Left lung (tissue), 10 donors: Measurements from ENCODE around the gene XXYLT1. TPM values are rescaled to one million over a fixed set of nuclear protein-coding genes. Genes with fewer than 3 reads are reported as not detected.
A peak's percentile ranks its signal among the peaks of the same experiment; 100 is the strongest.
"Not testable (repeated sequence)": the region's sequence is repeated elsewhere in the genome, so short reads cannot be mapped to it uniquely, and the experiment has no call there.

Experiments
- ATAC-seq: fragments of 200-7000 bp; cut with Tn5 transposase; one replicate; pipeline ENCODE4 v1.9.1; 2020; ENCODE audit warnings: moderate library complexity
- DNase-seq, 4 donors: peaks; one replicate each; pipeline ENCODE4 v3.0.0-alpha.2; 2013 to 2020
- H3K27ac ChIP-seq, 2 donors: fragments of 200-600 bp; sonication (generic) in 1 of 2; one replicate each; pipeline versions ENCODE4 v1.5.0 to v1.8.0; 2020 to 2021
- H3K27me3 ChIP-seq, 2 donors: fragments of 200-600 bp; sonication (generic) in 1 of 2; one replicate each; pipeline versions ENCODE4 v1.5.0 to v1.8.0; 2020 to 2021
- H3K36me3 ChIP-seq, 2 donors: fragments of 200-600 bp; sonication (generic) in 1 of 2; one replicate each; pipeline versions ENCODE4 v1.5.0 to v1.8.0; 2020 to 2021
- H3K4me1 ChIP-seq, 2 donors: fragments of 200-600 bp; one replicate each; pipeline ENCODE4 v1.8.0; 2021
- H3K4me3 ChIP-seq, 2 donors: fragments of 200-600 bp; sonication (generic) in 1 of 2; one replicate each; pipeline versions ENCODE4 v1.5.0 to v1.8.0; 2020 to 2021; ENCODE audit warnings: mild to moderate bottlenecking in 1 of 2
- H3K9me3 ChIP-seq, 2 donors: fragments of 200-600 bp; sonication (generic) in 1 of 2; one replicate each; pipeline versions ENCODE4 v1.5.0 to v1.8.0; 2020 to 2021
- intact Hi-C, 2 donors: fragments of 100-400 bp; cut with DNase I; formaldehyde crosslinking; loops; one replicate each; pipeline versions ENCODE4 v1.11.2 to v1.14.2; 2022
- polyA plus RNA-seq, 6 donors: library from polyadenylated mRNA; unstranded; fragments of 120-200 nt; gene quantifications; one replicate each; pipeline ENCODE4 v1.2.1, GENCODE V29; 2013; ENCODE audit not compliant: insufficient read length in 6 of 6
- total RNA-seq, 2 donors: library from RNA; stranded (reverse); fragmentation: NEBNext Ultra II Directional; extraction: Animal tissue kit (Norgen Biotek cat#: 25700); gene quantifications; one replicate each; pipeline ENCODE4 v1.2.1, GENCODE V29; 2021
- TF ChIP-seq, protein P1 (sequence below), 2 donors: fragments of 200-600 bp; sonication (generic) in 1 of 2; IDR thresholded peaks; one replicate each; pipeline versions ENCODE4 v1.5.0 to v1.8.0; 2021; ENCODE audit warnings: antibody characterized with exemption in 2 of 2
- donor health status: DM: no; HTN: yes; CAD: no.
- donor health status: DM: no; HTN: no; CAD: no.

The XXYLT1 gene
- total and polyA plus RNA-seq, 8 donors: 11.3 to 31.1 (median 25.5) TPM

DNA sequence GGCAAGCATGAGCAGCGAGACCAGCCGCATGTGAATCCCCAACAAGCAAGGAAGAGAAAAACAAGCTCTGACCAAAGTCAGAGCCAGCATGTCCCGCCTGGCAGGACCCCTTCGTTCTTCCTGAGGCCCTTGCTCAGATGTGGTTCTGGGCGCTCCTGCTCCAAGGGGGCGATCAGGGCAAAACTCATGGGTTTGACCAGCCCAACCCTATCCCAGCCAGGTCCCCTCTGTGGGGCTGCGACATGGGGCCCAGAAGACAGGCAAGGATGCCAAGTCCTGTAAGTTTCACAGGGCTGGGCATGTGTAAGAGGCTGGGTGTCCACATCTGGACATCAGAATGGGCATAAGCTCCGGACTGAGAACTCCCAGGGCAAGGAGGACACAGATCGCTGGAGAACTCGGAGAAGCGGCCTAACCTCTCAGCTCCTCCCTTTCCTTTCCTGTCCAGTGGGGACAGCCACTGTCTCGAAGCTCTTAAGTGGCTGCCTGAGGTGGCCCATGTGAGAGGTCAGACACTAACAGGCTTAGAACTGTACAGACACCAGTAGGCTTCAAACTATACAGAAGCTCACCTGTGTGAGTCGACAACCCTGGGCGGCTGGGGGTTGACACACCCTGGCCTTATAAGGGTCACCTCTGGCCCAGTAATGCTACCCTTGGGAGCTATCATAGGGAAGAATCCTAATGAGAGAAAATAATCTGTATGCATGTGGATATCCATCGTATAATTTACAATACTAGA, 48.9 kb downstream of the XXYLT1 start:
- peaks cover 0 to 9% of the 10 kb centered on the region in 2 donors for H3K36me3 ChIP-seq
- TF ChIP-seq, protein P1, sequence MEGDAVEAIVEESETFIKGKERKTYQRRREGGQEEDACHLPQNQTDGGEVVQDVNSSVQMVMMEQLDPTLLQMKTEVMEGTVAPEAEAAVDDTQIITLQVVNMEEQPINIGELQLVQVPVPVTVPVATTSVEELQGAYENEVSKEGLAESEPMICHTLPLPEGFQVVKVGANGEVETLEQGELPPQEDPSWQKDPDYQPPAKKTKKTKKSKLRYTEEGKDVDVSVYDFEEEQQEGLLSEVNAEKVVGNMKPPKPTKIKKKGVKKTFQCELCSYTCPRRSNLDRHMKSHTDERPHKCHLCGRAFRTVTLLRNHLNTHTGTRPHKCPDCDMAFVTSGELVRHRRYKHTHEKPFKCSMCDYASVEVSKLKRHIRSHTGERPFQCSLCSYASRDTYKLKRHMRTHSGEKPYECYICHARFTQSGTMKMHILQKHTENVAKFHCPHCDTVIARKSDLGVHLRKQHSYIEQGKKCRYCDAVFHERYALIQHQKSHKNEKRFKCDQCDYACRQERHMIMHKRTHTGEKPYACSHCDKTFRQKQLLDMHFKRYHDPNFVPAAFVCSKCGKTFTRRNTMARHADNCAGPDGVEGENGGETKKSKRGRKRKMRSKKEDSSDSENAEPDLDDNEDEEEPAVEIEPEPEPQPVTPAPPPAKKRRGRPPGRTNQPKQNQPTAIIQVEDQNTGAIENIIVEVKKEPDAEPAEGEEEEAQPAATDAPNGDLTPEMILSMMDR (IDR thresholded peaks at IDR 0.05): no peak
- H3K4me3 ChIP-seq: no peak overlapping the region
- DNase-seq (peak in 1 of 4 donors; percentile 40), ATAC-seq (no peak)
- no peaks in the 10 kb centered on the region for H3K27me3 ChIP-seq
- no peaks in the 10 kb centered on the region for H3K9me3 ChIP-seq
- intact Hi-C loops: no loop called here
- peaks cover 11 to 23% of the 10 kb centered on the region in 2 donors for H3K4me1 ChIP-seq
- H3K27ac ChIP-seq: no peak overlapping the region

- intact Hi-C loops: no loop called here
- Histone ChIP-seq H3K4me3 (no peak overlapping the region), H3K9me3 (no peaks in the 10 kb centered on the region), H3K36me3 (peaks cover 0 to 8% of the 10 kb centered on the region in 2 donors), H3K27me3 (no peaks in the 10 kb centered on the region), H3K27ac (no peak overlapping the region), H3K4me1 (peaks cover 11 to 23% of the 10 kb centered on the region in 2 donors)
- DNase-seq (peak in 3 of 4 donors; percentile 26 to 72 (median 66)), ATAC-seq (peak; percentile 80)
- TF ChIP-seq, protein P1 (IDR thresholded peaks at IDR 0.05): no peak
These were observed 49.7 kb downstream of the XXYLT1 start for GRCh38 chr3:195221015-195221853.

DNA sequence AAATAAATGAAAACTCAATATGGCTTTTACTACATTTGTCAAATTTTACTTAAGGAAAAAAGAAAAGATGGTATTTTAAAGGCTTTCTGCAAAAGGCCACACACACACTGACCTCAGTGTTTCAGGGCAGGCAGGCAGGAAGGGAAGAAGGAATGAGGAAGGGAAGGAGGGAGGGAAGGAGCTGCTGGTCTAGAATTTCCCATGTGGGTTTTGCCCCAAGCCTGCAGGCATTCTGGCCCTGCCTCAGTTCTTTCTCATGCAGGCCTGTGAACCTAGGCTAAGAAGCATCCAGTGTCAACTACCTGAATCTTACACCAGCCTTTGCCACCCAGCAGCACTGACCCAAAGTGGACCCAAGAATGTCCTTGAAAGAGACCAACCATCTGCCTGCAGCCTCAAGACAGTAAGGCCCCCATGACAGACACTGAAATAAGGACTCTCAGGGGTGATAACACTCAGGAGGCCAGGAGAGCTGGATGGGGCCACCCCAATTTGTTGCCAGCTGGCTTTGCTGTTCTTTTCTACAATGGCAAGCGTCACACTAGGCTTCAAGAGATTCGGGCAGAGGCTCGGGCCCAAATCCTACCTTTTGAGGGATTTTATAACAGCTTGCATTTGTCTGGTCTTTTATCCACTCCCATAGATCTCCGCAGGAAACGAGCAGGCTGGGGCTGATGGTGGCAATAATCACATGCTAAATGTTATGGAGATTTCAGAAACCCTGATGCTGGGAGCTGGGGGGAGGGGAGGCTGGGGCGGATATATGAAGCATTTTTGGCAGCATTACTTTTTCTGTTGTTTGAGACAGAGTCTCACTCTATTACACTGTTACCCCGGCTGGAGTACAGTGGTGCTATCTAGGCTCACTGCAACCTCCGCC, 51.4 kb downstream of the XXYLT1 start:
- H3K36me3 ChIP-seq: no peaks in the 10 kb centered on the region
- TF ChIP-seq, protein P1 (IDR thresholded peaks at IDR 0.05): no peak
- no peak overlapping the region for H3K27ac ChIP-seq
- H3K4me3 ChIP-seq: no peak overlapping the region
- H3K4me1 ChIP-seq: peaks cover 11 to 23% of the 10 kb centered on the region in 2 donors
- intact Hi-C loops: no loop called here
- DNase-seq: peak in 1 of 4 donors; percentile 74
- H3K27me3 ChIP-seq: no peaks in the 10 kb centered on the region
- no peaks in the 10 kb centered on the region for H3K9me3 ChIP-seq
- no peak for ATAC-seq

GRCh38 chr3:195218331-195218730, 52.6 kb downstream of the XXYLT1 start:
- H3K4me3 ChIP-seq, DNase-seq, H3K9me3 ChIP-seq, H3K27me3 ChIP-seq, H3K36me3 ChIP-seq, intact Hi-C loops, H3K27ac ChIP-seq, ATAC-seq: not testable (repeated sequence)
- H3K4me1 ChIP-seq: peaks cover 8 to 15% of the 10 kb centered on the region in 2 donors

DNA sequence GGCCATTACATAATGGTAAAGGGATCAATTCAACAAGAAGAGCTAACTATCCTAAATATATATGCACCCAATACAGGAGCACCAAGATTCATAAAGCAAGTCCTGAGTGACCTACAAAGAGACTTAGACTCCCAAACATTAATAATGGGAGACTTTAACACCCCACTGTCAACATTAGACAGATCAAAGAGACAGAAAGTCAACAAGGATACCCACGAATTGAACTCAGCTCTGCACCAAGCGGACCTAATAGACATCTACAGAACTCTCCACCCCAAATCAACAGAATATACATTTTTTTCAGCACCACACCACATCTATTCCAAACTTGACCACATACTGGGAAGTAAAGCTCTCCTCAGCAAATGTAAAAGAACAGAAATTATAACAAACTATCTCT, 55.4 kb downstream of the XXYLT1 start:
- DNase-seq, intact Hi-C loops, H3K27ac ChIP-seq, H3K27me3 ChIP-seq, H3K9me3 ChIP-seq, H3K36me3 ChIP-seq, H3K4me1 ChIP-seq, H3K4me3 ChIP-seq, ATAC-seq: not testable (repeated sequence)
